KOPT-K1 (cell line): Measurements from ENCODE around the gene CCBE1.

Experiments used
- H3K27ac ChIP-seq: fragments of 200-600 bp; sonication (generic); 2 replicates; pipeline ENCODE4 v1.5.1; 2016; ENCODE audit warnings: antibody characterized with exemption, mild to moderate bottlenecking, low read depth, low read length; ENCODE audit not compliant: poor library complexity, severe bottlenecking
- H3K36me3 ChIP-seq: fragments of 200-600 bp; sonication (generic); 2 replicates; pipeline ENCODE4 v1.5.1; 2017; ENCODE audit warnings: antibody characterized with exemption, mild to moderate bottlenecking, low read length, moderate library complexity; ENCODE audit not compliant: insufficient read depth
- H3K9me3 ChIP-seq: fragments of 200-600 bp; sonication (generic); 2 replicates; pipeline ENCODE4 v1.5.1; 2017; ENCODE audit warnings: antibody characterized with exemption, low read length, mild to moderate bottlenecking; ENCODE audit not compliant: insufficient read depth, poor library complexity, severe bottlenecking

Gene CCBE1

GRCh38 chr18:59432803-59433597 is 264.2 kb downstream of the CCBE1 start:
- H3K36me3 ChIP-seq = no peaks in the 10 kb centered on the region
- H3K27ac ChIP-seq = no peak overlapping the region
- H3K9me3 ChIP-seq = no peaks in the 10 kb centered on the region

- Histone ChIP-seq H3K9me3 (no peaks in the 10 kb centered on the region), H3K36me3 (no peaks in the 10 kb centered on the region)
Measured at GRCh38 chr18:59431131-59431530, 266.1 kb downstream of the CCBE1 start.

GRCh38 chr18:59429608-59430007 is 267.6 kb downstream of the CCBE1 start:
- Histone ChIP-seq H3K27ac (no peak overlapping the region), H3K36me3 (no peaks in the 10 kb centered on the region), H3K9me3 (no peaks in the 10 kb centered on the region)

More at GRCh38 chr18:59431131-59431530, 266.1 kb downstream of the CCBE1 start:
- H3K27ac ChIP-seq = no peak overlapping the region

DNA sequence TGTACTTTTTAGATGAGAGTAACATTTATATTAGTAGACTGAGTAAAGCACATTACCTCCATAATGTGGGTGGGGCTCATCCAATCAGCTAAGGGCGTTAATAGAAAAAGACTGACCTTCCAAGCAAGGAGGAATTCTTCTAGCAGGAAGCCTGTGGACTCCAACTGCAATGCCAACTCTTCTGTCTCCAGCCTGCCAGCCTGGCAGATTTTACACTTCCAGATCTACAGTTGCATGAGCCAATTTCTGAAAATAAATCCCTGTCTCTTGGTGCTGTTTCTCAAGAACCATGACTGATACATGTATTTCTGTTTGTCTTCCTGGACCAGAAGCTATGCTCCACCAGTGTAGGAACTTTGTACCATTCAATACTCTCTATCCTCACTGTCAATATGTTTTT is 269.2 kb downstream of the CCBE1 start:
- Histone ChIP-seq H3K27ac (no peak overlapping the region), H3K36me3 (no peaks in the 10 kb centered on the region), H3K9me3 (no peaks in the 10 kb centered on the region)

- no peaks in the 10 kb centered on the region for H3K9me3 ChIP-seq
- H3K27ac ChIP-seq = no peak overlapping the region
- H3K36me3 ChIP-seq = no peaks in the 10 kb centered on the region
Measured at GRCh38 chr18:59426855-59427254, 270.4 kb downstream of the CCBE1 start.

GRCh38 chr18:59423259-59423658 is 274.0 kb downstream of the CCBE1 start:
- Histone ChIP-seq H3K27ac (no peak overlapping the region), H3K36me3 (no peaks in the 10 kb centered on the region), H3K9me3 (no peaks in the 10 kb centered on the region)

GRCh38 chr18:59420244-59420643 is 277.0 kb downstream of the CCBE1 start:
- Histone ChIP-seq H3K9me3 (no peaks in the 10 kb centered on the region), H3K27ac (no peak overlapping the region), H3K36me3 (no peaks in the 10 kb centered on the region)

DNA sequence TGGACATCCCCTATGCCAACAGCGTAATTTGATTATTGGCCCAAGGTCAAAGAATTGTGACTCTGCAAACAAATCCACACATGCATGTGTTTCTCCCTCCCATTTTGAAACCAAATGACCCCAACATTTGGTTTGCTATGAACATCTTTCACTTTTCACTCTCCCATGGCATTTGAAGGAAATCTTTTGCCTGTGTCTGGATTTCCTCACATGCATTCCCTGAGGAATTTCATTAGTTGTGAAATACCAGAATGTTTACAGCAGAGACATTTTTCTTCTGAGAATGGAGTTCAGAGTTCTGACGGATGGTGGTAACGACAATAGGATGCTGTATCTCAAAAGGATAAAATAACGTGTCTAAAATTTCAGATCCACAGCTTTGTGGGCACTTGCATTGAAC is 277.8 kb downstream of the CCBE1 start:
- Histone ChIP-seq H3K9me3 (no peaks in the 10 kb centered on the region), H3K36me3 (no peaks in the 10 kb centered on the region), H3K27ac (no peak overlapping the region)

DNA sequence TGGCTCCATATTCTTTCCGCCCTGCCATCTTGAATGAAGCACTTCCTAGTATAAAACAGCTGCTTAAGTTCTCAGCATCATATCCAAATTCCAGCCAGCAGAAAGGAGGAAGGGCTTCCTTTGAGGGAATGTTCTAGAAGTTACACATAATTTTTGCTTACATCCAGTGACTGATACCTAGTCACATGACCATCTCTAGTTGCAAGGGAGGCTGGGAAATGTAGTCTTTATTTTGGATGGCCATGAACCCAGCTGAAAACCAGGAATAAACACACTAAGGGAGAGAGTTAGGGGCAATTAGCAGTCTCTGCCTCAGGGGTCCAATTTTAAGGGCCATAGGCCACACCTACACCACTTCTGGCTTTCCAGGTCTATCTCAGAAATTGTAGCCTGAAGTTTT is 280.4 kb downstream of the CCBE1 start:
- H3K27ac ChIP-seq = no peak overlapping the region
- H3K36me3 ChIP-seq = no peaks in the 10 kb centered on the region
- no peaks in the 10 kb centered on the region for H3K9me3 ChIP-seq

DNA sequence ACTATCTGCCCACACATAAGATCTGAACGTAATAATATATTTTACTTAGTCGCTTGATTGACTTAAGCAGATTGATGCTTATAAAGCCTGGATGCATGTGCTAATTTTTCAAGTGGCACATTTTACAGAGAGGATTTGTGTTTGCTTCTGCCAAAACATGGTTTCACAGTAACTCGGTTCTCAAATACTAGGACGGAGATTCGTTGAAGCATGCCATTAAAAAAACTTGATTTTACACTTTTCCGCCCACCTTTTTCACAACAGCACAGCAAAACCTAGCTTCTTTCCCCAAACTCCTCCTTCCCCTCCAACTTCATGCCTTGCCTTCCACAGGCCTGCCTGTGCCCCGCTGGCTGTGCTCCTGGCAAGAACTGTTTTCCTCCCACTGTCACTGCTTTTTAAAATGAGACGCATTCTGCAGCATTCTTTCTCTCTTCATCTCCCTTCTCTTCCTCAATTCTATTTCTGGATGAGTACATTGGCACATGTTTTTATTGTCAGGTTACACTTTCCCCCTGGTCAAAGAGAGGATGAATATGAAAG is 283.0 kb downstream of the CCBE1 start:
- H3K36me3 ChIP-seq = no peaks in the 10 kb centered on the region

GRCh38 chr18:59402432-59403090 is 294.7 kb downstream of the CCBE1 start:
- no peak overlapping the region for H3K27ac ChIP-seq
- H3K9me3 ChIP-seq = no peaks in the 10 kb centered on the region
- no peaks in the 10 kb centered on the region for H3K36me3 ChIP-seq

More for the DNA sequence above, 283.0 kb downstream of the CCBE1 start:
- Histone ChIP-seq H3K9me3 (no peaks in the 10 kb centered on the region), H3K27ac (no peak overlapping the region)

DNA sequence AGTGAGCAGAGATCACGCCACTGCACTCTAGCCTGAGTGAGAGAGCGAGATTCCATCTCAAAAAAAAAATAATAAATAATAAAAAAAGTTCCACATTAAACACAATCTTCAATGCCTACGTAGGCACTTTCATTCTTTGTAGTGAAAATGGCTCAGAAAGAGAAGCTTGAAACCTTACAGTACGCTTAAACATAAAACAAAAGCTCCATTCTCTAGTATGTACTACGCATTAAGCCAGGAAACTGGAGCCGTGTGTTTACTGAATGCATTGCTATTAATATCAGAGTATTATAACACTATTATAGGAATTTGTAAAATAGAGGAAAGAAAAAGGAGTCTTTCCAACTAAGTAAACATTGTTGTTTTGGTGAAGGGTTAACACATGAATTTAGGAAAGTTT is 296.8 kb downstream of the CCBE1 start:
- Histone ChIP-seq H3K27ac (no peak overlapping the region), H3K36me3 (no peaks in the 10 kb centered on the region)

GRCh38 chr18:59395226-59396175 is 301.7 kb downstream of the CCBE1 start:
- no peaks in the 10 kb centered on the region for H3K36me3 ChIP-seq
- H3K27ac ChIP-seq = no peak overlapping the region
- no peaks in the 10 kb centered on the region for H3K9me3 ChIP-seq

More for the DNA sequence above, 296.8 kb downstream of the CCBE1 start:
- no peaks in the 10 kb centered on the region for H3K9me3 ChIP-seq

DNA sequence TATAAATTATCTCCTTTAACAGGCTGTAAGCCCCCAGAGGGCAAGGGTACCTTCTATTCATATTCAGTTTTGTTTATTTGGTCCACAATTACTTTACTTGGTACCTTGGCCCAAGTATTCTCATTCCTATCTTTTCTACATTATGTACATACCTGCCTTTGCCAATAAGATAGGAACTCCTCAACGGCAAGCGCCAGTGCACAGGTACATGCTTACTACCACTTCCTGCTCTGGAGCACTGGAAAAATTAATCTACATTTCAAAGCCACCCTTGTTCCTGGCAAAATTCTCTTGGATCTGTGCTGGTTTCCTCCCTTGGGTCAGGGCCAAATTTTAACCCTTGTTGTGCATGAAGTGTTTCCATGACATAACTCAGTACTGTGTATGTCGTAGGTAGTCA is 303.8 kb downstream of the CCBE1 start:
- no peak overlapping the region for H3K27ac ChIP-seq
- H3K9me3 ChIP-seq = no peaks in the 10 kb centered on the region
- no peaks in the 10 kb centered on the region for H3K36me3 ChIP-seq

DNA sequence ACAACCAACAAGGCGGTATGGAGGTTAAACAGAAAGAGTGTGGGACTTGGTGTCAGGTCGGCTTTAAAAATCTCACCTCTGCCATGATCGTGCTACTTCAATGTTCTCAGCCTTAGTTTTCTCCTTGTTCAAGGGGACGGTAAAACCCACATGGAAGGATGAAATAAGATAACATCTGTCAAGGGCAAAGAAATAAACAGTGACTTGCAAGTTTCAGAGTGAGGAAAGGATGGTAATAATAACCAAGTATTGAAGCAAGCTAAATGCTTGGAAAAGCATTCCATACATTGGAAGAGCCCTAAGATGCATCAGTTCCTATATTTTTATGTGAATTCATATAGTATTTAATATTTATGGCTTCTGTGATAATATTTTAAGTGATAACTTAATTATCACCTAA is 308.4 kb downstream of the CCBE1 start:
- Histone ChIP-seq H3K27ac (no peak overlapping the region), H3K9me3 (no peaks in the 10 kb centered on the region), H3K36me3 (no peaks in the 10 kb centered on the region)
